Gastrocnemius medialis (tissue), 4 donors: Measurements from ENCODE around the gene ASAP3. TPM values are rescaled to one million over a fixed set of nuclear protein-coding genes. Genes with fewer than 3 reads are reported as not detected.

Experiments used
- ATAC-seq, 2 donors: fragments of 150-250 bp; one replicate each; pipeline ENCODE4 v1.9.1; 2016
- DNase-seq, 2 donors: peaks; one replicate each; pipeline ENCODE4 v3.0.0-alpha.2; 2019
- H3K27ac ChIP-seq, 4 donors: fragments of 200-600 bp; sonication (generic); 1 replicate in 1 of 4; 2 replicates in 3 of 4; pipeline ENCODE4 v1.5.1; 2016 to 2018; ENCODE audit warnings: mild to moderate bottlenecking in 2 of 4, moderate library complexity in 1 of 4
- H3K27me3 ChIP-seq, 3 donors: fragments of 200-600 bp; sonication (generic) in 2 of 3; 1 replicate in 1 of 3; 2 replicates in 2 of 3; pipeline versions ENCODE4 v1.5.1 to v1.6.0; 2016 to 2019; ENCODE audit warnings: mild to moderate bottlenecking in 1 of 3, moderate library complexity in 1 of 3
- H3K36me3 ChIP-seq, 2 donors: fragments of 200-600 bp; sonication (generic) in 1 of 2; one replicate each; pipeline ENCODE4 v1.5.1; 2017 to 2018
- H3K4me1 ChIP-seq, 2 donors: fragments of 200-600 bp; sonication (generic) in 1 of 2; one replicate each; pipeline ENCODE4 v1.5.1; 2016 to 2017; ENCODE audit warnings: mild to moderate bottlenecking in 2 of 2
- H3K4me3 ChIP-seq, 4 donors: fragments of 200-600 bp; sonication (generic) in 3 of 4; 1 replicate in 1 of 4; 2 replicates in 3 of 4; pipeline ENCODE4 v1.5.1; 2016 to 2019; ENCODE audit warnings: mild to moderate bottlenecking in 2 of 4
- H3K9me3 ChIP-seq, 3 donors: fragments of 200-600 bp; sonication (generic) in 2 of 3; 1 replicate in 1 of 3; 2 replicates in 2 of 3; pipeline ENCODE4 v1.5.1; 2016 to 2019
- CTCF ChIP-seq, 5 experiments: fragments of 450-650 bp in 3 of 5; fragments of 200-600 bp in 2 of 5; sonication (generic) in 2 of 5; IDR thresholded peaks in 4 of 5; conservative IDR thresholded peaks in 1 of 5; 1 replicate in 4 of 5; 2 replicates in 1 of 5; pipeline ENCODE4 v1.5.1; 2016 to 2019; ENCODE audit warnings: antibody characterized with exemption in 5 of 5, mild to moderate bottlenecking in 3 of 5, moderate library complexity in 3 of 5
- POLR2A ChIP-seq, 2 donors: fragments of 450-650 bp; IDR thresholded peaks; one replicate each; pipeline ENCODE4 v1.6.1; 2017; ENCODE audit warnings: antibody characterized with exemption in 2 of 2, mild to moderate bottlenecking in 2 of 2, moderate library complexity in 2 of 2
- in situ Hi-C, 4 donors: fragments of 200-750 bp; cut with MboI; loops; one replicate each; pipeline versions ENCODE4 v1.15.0 to v1.8.0; 2017; ENCODE audit warnings: low sequenced_read_pairs in 4 of 4
- intact Hi-C: fragments of 100-400 bp; cut with DNase I; formaldehyde crosslinking; loops from one replicate; pipeline ENCODE4 v1.15.1; 2023; ENCODE audit warnings: low total_unique reads
- total RNA-seq, 4 donors: library from RNA; depleted of rRNA; stranded (reverse); fragments of >200 nt; gene quantifications; one replicate each; pipeline versions ENCODE4 v1.1.0 to v1.2.3, GENCODE V29; 2016

The ASAP3 gene
- total RNA-seq, 4 donors from 2014 or later, result 55.5 to 129 (median 93.2) TPM

- DNase-seq (no peak), ATAC-seq (no peak)
- TF ChIP-seq CTCF (IDR thresholded peaks at IDR 0.05 in 4 of 5, conservative IDR thresholded peaks at IDR 0.05 in 1 of 5) (no peak), POLR2A (IDR thresholded peaks at IDR 0.05) (no peak)
- Histone ChIP-seq H3K4me1 (peaks cover 49 to 58% of the 10 kb centered on the region in 2 donors), H3K27me3 (no peaks in the 10 kb centered on the region), H3K27ac (peak overlapping the region; percentile 36 to 55 (median 50)), H3K36me3 (no peaks in the 10 kb centered on the region), H3K4me3 (no peak overlapping the region), H3K9me3 (no peaks in the 10 kb centered on the region)
- intact Hi-C loops, result no loop called here
- in situ Hi-C loops, result no loop called here
These were observed 12.4 kb downstream of the ASAP3 start for GRCh38 chr1:23471473-23472075.

GRCh38 chr1:23470282-23471070 lies 13.5 kb downstream of the ASAP3 start:
- Histone ChIP-seq H3K4me1 (peaks cover 38 to 56% of the 10 kb centered on the region in 2 donors), H3K27me3 (no peaks in the 10 kb centered on the region), H3K36me3 (no peaks in the 10 kb centered on the region), H3K27ac (peak overlapping the region; percentile 36 to 58 (median 55)), H3K9me3 (no peaks in the 10 kb centered on the region), H3K4me3 (no peak overlapping the region)
- in situ Hi-C loops (no loop called here), intact Hi-C loops (no loop called here)
- no peak for TF ChIP-seq CTCF (IDR thresholded peaks at IDR 0.05 in 4 of 5, conservative IDR thresholded peaks at IDR 0.05 in 1 of 5)
- TF ChIP-seq POLR2A (IDR thresholded peaks at IDR 0.05), result no peak
- peak in 1 of 2 donors; percentile 60 for DNase-seq
- peak; percentile 17 to 39 for ATAC-seq

GRCh38 chr1:23469372-23469982 lies 14.5 kb downstream of the ASAP3 start:
- no peaks in the 10 kb centered on the region for H3K36me3 ChIP-seq
- intact Hi-C loops, result no loop called here
- H3K4me3 ChIP-seq, result no peak overlapping the region
- H3K4me1 ChIP-seq, result peaks cover 29 to 46% of the 10 kb centered on the region in 2 donors
- no peaks in the 10 kb centered on the region for H3K9me3 ChIP-seq
- ATAC-seq (no peak), DNase-seq (no peak)
- H3K27ac ChIP-seq, result peak overlapping the region; percentile 4 to 58 (median 46)
- H3K27me3 ChIP-seq, result no peaks in the 10 kb centered on the region
- in situ Hi-C loops, result no loop called here
- TF ChIP-seq CTCF (IDR thresholded peaks at IDR 0.05 in 4 of 5, conservative IDR thresholded peaks at IDR 0.05 in 1 of 5), result no peak

GRCh38 chr1:23466423-23466989 lies 17.5 kb downstream of the ASAP3 start:
- ATAC-seq (no peak), DNase-seq (no peak)
- in situ Hi-C loops, result no loop called here
- Histone ChIP-seq H3K4me3 (no peak overlapping the region), H3K27ac (no peak overlapping the region), H3K9me3 (no peaks in the 10 kb centered on the region), H3K27me3 (no peaks in the 10 kb centered on the region), H3K4me1 (peaks cover 23 to 27% of the 10 kb centered on the region in 2 donors), H3K36me3 (no peaks in the 10 kb centered on the region)
- TF ChIP-seq CTCF (IDR thresholded peaks at IDR 0.05 in 4 of 5, conservative IDR thresholded peaks at IDR 0.05 in 1 of 5) (no peak), POLR2A (IDR thresholded peaks at IDR 0.05) (no peak)
- intact Hi-C loops, result no loop called here
